Measurements from ENCODE around the gene PAX7. TPM values are rescaled to one million over a fixed set of nuclear protein-coding genes. Genes with fewer than 3 reads are reported as not detected.

Gene PAX7
- total and polyA plus RNA-seq, 2 experiments from 2014 or later: 0.03 TPM; not detected in 1

DNA sequence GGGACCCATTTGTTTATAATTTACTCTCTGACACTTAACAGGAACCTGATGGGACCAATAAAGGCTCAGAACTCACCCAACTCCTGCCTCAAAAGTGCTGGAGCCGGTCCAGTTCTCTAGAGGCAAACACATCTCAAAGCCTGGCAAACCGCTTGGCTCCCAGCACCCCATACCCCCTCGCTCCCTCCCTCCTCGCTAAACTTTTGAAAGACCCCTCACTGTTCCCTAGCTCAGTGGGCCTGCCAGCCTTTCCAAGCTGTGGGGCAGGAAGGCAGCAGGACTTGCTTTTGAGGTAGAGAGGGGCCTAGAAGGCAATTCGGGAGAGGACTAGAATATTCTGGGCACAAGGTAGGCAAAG is 40.2 kb downstream of the PAX7 start:
- no peak overlapping the region for H3K27ac Mint-ChIP-seq
- no peak for ATAC-seq
- no peaks in the 10 kb centered on the region for H3K36me3 Mint-ChIP-seq (ENCODE audit: low read depth)
- H3K4me2 ChIP-seq: no peak overlapping the region
- peaks cover 35% of the 10 kb centered on the region for H3K27me3 Mint-ChIP-seq (ENCODE audit: insufficient read depth, low read depth, poor library complexity)
- no peaks in the 10 kb centered on the region for H3K79me2 ChIP-seq (replicated peaks; ENCODE audit: insufficient read depth)
- H3F3A ChIP-seq (replicated peaks; ENCODE audit: low read depth): 0 out of 2 replicates have a peak, but pooled peaks cover 4% of the 10 kb centered on the region
- H3K4me3 ChIP-seq: no peak overlapping the region
- no peak overlapping the region for H2AFZ ChIP-seq
- no peak for DNase-seq (ENCODE audit: low spot score)
- H3K36me3 ChIP-seq (ENCODE audit: insufficient read depth): no peaks in the 10 kb centered on the region
- no peak overlapping the region for H3K4me3 Mint-ChIP-seq
- H3K27ac ChIP-seq (ENCODE audit: low read depth): no peak overlapping the region
- TF ChIP-seq, protein P1, sequence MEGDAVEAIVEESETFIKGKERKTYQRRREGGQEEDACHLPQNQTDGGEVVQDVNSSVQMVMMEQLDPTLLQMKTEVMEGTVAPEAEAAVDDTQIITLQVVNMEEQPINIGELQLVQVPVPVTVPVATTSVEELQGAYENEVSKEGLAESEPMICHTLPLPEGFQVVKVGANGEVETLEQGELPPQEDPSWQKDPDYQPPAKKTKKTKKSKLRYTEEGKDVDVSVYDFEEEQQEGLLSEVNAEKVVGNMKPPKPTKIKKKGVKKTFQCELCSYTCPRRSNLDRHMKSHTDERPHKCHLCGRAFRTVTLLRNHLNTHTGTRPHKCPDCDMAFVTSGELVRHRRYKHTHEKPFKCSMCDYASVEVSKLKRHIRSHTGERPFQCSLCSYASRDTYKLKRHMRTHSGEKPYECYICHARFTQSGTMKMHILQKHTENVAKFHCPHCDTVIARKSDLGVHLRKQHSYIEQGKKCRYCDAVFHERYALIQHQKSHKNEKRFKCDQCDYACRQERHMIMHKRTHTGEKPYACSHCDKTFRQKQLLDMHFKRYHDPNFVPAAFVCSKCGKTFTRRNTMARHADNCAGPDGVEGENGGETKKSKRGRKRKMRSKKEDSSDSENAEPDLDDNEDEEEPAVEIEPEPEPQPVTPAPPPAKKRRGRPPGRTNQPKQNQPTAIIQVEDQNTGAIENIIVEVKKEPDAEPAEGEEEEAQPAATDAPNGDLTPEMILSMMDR (conservative IDR thresholded peaks at IDR 0.05; ENCODE audit: low read depth in 2 of 2): no peak
- TF ChIP-seq, protein P2, sequence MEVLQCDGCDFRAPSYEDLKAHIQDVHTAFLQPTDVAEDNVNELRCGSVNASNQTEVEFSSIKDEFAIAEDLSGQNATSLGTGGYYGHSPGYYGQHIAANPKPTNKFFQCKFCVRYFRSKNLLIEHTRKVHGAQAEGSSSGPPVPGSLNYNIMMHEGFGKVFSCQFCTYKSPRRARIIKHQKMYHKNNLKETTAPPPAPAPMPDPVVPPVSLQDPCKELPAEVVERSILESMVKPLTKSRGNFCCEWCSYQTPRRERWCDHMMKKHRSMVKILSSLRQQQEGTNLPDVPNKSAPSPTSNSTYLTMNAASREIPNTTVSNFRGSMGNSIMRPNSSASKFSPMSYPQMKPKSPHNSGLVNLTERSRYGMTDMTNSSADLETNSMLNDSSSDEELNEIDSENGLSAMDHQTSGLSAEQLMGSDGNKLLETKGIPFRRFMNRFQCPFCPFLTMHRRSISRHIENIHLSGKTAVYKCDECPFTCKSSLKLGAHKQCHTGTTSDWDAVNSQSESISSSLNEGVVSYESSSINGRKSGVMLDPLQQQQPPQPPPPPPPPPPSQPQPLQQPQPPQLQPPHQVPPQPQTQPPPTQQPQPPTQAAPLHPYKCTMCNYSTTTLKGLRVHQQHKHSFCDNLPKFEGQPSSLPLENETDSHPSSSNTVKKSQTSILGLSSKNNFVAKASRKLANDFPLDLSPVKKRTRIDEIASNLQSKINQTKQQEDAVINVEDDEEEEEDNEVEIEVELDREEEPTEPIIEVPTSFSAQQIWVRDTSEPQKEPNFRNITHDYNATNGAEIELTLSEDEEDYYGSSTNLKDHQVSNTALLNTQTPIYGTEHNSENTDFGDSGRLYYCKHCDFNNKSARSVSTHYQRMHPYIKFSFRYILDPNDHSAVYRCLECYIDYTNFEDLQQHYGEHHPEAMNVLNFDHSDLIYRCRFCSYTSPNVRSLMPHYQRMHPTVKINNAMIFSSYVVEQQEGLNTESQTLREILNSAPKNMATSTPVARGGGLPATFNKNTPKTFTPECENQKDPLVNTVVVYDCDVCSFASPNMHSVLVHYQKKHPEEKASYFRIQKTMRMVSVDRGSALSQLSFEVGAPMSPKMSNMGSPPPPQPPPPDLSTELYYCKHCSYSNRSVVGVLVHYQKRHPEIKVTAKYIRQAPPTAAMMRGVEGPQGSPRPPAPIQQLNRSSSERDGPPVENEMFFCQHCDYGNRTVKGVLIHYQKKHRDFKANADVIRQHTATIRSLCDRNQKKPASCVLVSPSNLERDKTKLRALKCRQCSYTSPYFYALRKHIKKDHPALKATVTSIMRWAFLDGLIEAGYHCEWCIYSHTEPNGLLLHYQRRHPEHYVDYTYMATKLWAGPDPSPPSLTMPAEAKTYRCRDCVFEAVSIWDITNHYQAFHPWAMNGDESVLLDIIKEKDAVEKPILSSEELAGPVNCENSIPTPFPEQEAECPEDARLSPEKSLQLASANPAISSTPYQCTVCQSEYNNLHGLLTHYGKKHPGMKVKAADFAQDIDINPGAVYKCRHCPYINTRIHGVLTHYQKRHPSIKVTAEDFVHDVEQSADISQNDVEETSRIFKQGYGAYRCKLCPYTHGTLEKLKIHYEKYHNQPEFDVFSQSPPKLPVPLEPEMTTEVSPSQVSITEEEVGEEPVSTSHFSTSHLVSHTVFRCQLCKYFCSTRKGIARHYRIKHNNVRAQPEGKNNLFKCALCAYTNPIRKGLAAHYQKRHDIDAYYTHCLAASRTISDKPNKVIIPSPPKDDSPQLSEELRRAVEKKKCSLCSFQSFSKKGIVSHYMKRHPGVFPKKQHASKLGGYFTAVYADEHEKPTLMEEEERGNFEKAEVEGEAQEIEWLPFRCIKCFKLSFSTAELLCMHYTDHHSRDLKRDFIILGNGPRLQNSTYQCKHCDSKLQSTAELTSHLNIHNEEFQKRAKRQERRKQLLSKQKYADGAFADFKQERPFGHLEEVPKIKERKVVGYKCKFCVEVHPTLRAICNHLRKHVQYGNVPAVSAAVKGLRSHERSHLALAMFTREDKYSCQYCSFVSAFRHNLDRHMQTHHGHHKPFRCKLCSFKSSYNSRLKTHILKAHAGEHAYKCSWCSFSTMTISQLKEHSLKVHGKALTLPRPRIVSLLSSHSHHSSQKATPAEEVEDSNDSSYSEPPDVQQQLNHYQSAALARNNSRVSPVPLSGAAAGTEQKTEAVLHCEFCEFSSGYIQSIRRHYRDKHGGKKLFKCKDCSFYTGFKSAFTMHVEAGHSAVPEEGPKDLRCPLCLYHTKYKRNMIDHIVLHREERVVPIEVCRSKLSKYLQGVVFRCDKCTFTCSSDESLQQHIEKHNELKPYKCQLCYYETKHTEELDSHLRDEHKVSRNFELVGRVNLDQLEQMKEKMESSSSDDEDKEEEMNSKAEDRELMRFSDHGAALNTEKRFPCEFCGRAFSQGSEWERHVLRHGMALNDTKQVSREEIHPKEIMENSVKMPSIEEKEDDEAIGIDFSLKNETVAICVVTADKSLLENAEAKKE (CRISPR knock-in tag; IDR thresholded peaks at IDR 0.05): no peak
- TF ChIP-seq CREB1 (CRISPR knock-in tag; IDR thresholded peaks at IDR 0.05; ENCODE audit: low read depth) (no peak), EZH2 (IDR thresholded peaks at IDR 0.05; ENCODE audit: low read depth, unreplicated experiment) (no peak)
- H3K27me3 ChIP-seq (ENCODE audit: insufficient read depth): peaks cover 15% of the 10 kb centered on the region
- H3K4me1 ChIP-seq (ENCODE audit: insufficient read depth): peaks cover 23% of the 10 kb centered on the region
- peaks cover 46% of the 10 kb centered on the region for H3K4me1 Mint-ChIP-seq
- no peaks in the 10 kb centered on the region; the same call in 2 of the 3 replicates for H3K9me3 Mint-ChIP-seq
- no peaks in the 10 kb centered on the region for H3K9me2 ChIP-seq (ENCODE audit: insufficient read depth)
- no peaks in the 10 kb centered on the region for H4K20me1 ChIP-seq (replicated peaks; ENCODE audit: insufficient read depth)
